ENCODE measurements around the gene ATP2B1. TPM values are rescaled to one million over a fixed set of nuclear protein-coding genes. Genes with fewer than 3 reads are reported as not detected.

ATP2B1 gene
- polyA plus RNA-seq, 2 of the 4 experiments (the other 2 are of a cell fraction) = 52.7 to 132 TPM

DNA sequence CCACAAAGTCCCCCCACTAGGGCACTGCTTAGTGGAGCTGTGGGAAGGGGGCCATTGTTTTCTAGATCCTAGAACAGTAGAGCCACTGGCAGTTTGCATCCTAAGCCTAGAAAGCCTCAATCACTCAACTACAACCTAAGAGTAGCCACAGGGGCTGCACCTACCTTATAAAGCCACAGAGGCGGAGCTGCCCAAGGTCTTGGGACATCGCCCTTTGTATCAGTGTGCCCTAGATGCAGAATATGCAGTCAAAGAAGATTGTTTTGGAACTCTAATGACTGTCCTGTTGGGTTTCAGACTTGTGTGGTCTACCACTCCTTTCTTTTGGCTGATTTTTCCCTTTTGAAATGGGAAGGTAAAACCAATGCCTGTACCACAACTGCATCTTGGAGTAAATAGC, 59.5 kb downstream of the ATP2B1 start:
- Histone ChIP-seq H3K27ac (no peak overlapping the region), H3K4me2 (no peak overlapping the region), H3K4me1 (peaks cover 22% of the 10 kb centered on the region), H3K4me3 (no peak overlapping the region), H3K9me3 (0 out of 3 replicates have a peak, but pooled peaks cover 6% of the 10 kb centered on the region)
- TF ChIP-seq MAZ (IDR thresholded peaks at IDR 0.05; ENCODE audit: borderline replicate concordance, low read depth, low read length) = no peak
- no peak for TF ChIP-seq HOXB13 (CRISPR knock-in tag; IDR thresholded peaks at IDR 0.05; ENCODE audit: low read depth)
- no peak for TF ChIP-seq CHD4 (IDR thresholded peaks at IDR 0.05; ENCODE audit: borderline replicate concordance)
- no peak for TF ChIP-seq MYC (IDR thresholded peaks at IDR 0.05; ENCODE audit: borderline replicate concordance, low read length)
- TF ChIP-seq EHF (CRISPR knock-in tag; IDR thresholded peaks at IDR 0.05) = no peak
- TF ChIP-seq POLR2A (IDR thresholded peaks at IDR 0.05; ENCODE audit: low read length) = no peak
- no peak for TF ChIP-seq ESRRA (IDR thresholded peaks at IDR 0.05; ENCODE audit: borderline replicate concordance, low read length)
- no peak for TF ChIP-seq NFE2L2 (conservative IDR thresholded peaks at IDR 0.05; ENCODE audit: low read length)
- ChIA-PET POLR2A (no interaction called here), CTCF (no interaction called here)
- 93% methylated on average over 2 of the region's 2 CpGs for WGBS (ENCODE audit: missing lambda C conversion rate)
- ATAC-seq (peak in 1 of 2 experiments; percentile 28; a peak in 3 of 6 replicates), DNase-seq (ENCODE audit: low read depth in 1 of 2, low spot score in 1 of 2) (no peak), FAIRE-seq (no peak)

DNA sequence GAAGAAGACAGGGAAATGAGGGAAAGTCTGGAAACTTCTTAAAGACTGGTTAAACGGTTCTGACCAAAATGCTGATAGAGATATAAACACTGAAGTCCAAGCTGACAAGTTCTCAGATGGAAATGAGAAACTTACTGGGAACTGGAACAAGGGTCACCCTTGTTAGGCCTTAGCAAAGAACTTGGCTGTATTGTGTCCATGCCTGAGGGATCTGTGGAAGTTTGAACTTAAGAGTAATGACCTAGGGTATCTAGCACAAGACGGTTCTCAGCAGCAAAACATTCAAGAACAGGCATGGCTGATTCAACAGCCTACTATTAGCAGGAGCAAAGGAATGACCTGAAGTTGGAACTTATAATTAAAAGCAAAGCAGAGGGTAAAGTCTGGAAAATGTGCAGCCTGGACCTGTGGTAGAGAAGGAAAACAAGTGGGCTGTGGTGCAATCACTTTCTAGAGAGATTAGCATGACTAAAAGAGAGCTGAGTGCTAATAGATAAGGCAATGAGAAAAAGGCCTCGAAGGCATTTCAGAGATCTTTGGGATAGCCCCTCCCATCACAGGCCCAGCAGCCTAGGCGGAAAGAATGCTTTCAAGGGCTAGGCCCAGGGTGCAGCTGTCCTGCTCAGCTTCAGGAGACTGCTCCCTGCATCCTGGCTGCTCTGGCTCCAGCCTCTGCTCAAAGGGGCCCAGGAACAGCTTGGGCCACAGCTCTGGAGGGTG, 60.3 kb downstream of the ATP2B1 start:
- H3K4me3 ChIP-seq = no peak overlapping the region
- peaks cover 22% of the 10 kb centered on the region for H3K4me1 ChIP-seq
- 0 out of 3 replicates have a peak, but pooled peaks cover 6% of the 10 kb centered on the region for H3K9me3 ChIP-seq
- H3K4me2 ChIP-seq = no peak overlapping the region
- ATAC-seq (peak; percentile 50 to 58; a peak in 5 of 6 replicates), DNase-seq (ENCODE audit: low read depth in 1 of 2, low spot score in 1 of 2) (no peak), FAIRE-seq (no peak)
- TF ChIP-seq SREBF2 (IDR thresholded peaks at IDR 0.05) (no peak), MAZ (IDR thresholded peaks at IDR 0.05; ENCODE audit: borderline replicate concordance, low read depth, low read length) (no peak), FOSB (CRISPR knock-in tag; IDR thresholded peaks at IDR 0.05) (no peak), EHMT2 (IDR thresholded peaks at IDR 0.05; ENCODE audit: low read depth) (no peak), FOXS1 (CRISPR knock-in tag; IDR thresholded peaks at IDR 0.05) (no peak), RAD21 (conservative IDR thresholded peaks at IDR 0.05 in 1 of 2, IDR thresholded peaks at IDR 0.05 in 1 of 2) (no peak)
- TF ChIP-seq, protein P1, sequence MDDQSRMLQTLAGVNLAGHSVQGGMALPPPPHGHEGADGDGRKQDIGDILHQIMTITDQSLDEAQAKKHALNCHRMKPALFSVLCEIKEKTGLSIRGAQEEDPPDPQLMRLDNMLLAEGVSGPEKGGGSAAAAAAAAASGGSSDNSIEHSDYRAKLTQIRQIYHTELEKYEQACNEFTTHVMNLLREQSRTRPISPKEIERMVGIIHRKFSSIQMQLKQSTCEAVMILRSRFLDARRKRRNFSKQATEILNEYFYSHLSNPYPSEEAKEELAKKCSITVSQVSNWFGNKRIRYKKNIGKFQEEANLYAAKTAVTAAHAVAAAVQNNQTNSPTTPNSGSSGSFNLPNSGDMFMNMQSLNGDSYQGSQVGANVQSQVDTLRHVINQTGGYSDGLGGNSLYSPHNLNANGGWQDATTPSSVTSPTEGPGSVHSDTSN (IDR thresholded peaks at IDR 0.05) = no peak
- TF ChIP-seq, protein P2, sequence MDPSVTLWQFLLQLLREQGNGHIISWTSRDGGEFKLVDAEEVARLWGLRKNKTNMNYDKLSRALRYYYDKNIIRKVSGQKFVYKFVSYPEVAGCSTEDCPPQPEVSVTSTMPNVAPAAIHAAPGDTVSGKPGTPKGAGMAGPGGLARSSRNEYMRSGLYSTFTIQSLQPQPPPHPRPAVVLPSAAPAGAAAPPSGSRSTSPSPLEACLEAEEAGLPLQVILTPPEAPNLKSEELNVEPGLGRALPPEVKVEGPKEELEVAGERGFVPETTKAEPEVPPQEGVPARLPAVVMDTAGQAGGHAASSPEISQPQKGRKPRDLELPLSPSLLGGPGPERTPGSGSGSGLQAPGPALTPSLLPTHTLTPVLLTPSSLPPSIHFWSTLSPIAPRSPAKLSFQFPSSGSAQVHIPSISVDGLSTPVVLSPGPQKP (IDR thresholded peaks at IDR 0.05; ENCODE audit: low read depth, low read length) = no peak
- TF ChIP-seq, protein P3, sequence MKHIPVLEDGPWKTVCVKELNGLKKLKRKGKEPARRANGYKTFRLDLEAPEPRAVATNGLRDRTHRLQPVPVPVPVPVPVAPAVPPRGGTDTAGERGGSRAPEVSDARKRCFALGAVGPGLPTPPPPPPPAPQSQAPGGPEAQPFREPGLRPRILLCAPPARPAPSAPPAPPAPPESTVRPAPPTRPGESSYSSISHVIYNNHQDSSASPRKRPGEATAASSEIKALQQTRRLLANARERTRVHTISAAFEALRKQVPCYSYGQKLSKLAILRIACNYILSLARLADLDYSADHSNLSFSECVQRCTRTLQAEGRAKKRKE (CRISPR knock-in tag; IDR thresholded peaks at IDR 0.05; ENCODE audit: low read depth) = no peak
- H3K27ac ChIP-seq = no peak overlapping the region
- WGBS (ENCODE audit: missing lambda C conversion rate) = 76% methylated on average over 4 of the region's 4 CpGs
- ChIA-PET CTCF (no interaction called here), POLR2A (no interaction called here)

DNA sequence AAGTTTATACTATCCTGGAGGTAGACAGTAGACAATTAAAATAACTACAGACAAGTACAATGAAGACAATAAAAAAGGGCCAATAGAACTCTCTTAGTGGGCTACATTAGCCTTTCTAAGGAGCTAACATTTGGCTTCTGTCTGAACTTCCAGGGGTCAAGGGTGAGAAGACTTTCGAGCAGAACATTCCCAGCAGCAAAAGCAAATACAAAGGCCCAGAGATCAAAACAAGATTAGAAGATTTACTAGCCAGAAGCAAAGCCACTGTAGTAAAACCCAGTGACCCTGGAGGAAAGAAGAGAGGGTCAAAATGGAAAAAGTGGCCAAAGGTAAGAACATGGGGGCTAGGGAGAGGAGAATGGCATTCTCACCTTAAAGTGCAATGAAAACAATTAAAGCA, 63.2 kb downstream of the ATP2B1 start:
- ChIA-PET CTCF (no interaction called here), POLR2A (no interaction called here)
- H3K4me1 ChIP-seq = peaks cover 22% of the 10 kb centered on the region
- 35% methylated on average over 1 of the region's 1 CpG for WGBS (ENCODE audit: missing lambda C conversion rate)
- H3K4me3 ChIP-seq = no peak overlapping the region
- peak overlapping the region; percentile 22; the same call in 2 of the 3 replicates for H3K4me2 ChIP-seq
- FAIRE-seq (no peak), ATAC-seq (no peak), DNase-seq (ENCODE audit: low read depth in 1 of 2, low spot score in 1 of 2) (no peak)
- 0 out of 3 replicates have a peak, but pooled peaks cover 6% of the 10 kb centered on the region for H3K9me3 ChIP-seq
- no peak for TF ChIP-seq HOXA7 (CRISPR knock-in tag; IDR thresholded peaks at IDR 0.05)
- TF ChIP-seq EHMT2 (IDR thresholded peaks at IDR 0.05; ENCODE audit: low read depth) = no peak
- TF ChIP-seq, protein P4, sequence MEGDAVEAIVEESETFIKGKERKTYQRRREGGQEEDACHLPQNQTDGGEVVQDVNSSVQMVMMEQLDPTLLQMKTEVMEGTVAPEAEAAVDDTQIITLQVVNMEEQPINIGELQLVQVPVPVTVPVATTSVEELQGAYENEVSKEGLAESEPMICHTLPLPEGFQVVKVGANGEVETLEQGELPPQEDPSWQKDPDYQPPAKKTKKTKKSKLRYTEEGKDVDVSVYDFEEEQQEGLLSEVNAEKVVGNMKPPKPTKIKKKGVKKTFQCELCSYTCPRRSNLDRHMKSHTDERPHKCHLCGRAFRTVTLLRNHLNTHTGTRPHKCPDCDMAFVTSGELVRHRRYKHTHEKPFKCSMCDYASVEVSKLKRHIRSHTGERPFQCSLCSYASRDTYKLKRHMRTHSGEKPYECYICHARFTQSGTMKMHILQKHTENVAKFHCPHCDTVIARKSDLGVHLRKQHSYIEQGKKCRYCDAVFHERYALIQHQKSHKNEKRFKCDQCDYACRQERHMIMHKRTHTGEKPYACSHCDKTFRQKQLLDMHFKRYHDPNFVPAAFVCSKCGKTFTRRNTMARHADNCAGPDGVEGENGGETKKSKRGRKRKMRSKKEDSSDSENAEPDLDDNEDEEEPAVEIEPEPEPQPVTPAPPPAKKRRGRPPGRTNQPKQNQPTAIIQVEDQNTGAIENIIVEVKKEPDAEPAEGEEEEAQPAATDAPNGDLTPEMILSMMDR (IDR thresholded peaks at IDR 0.05) = no peak
- TF ChIP-seq ESRRA (IDR thresholded peaks at IDR 0.05; ENCODE audit: borderline replicate concordance, low read length) = no peak
- peak; percentile 41; the same call in 1 of the 2 replicates for TF ChIP-seq GATA3 (IDR thresholded peaks at IDR 0.05; ENCODE audit: borderline replicate concordance)
- H3K27ac ChIP-seq = no peak overlapping the region
